Omental fat pad (tissue), 4 donors: Measurements from ENCODE around the gene PTPRF. TPM values are rescaled to one million over a fixed set of nuclear protein-coding genes. Genes with fewer than 3 reads are reported as not detected.
"Not testable (repeated sequence)": the region's sequence is repeated elsewhere in the genome, so short reads cannot be mapped to it uniquely, and the experiment has no call there.

Experiments used
- ATAC-seq: fragments of 150-250 bp; one replicate; pipeline ENCODE4 v1.9.1; 2016; ENCODE audit warnings: mild to moderate bottlenecking, moderate library complexity; ENCODE audit not compliant: low FRiP score
- DNase-seq: peaks from one replicate; pipeline ENCODE4 v3.0.0-alpha.2; 2019; ENCODE audit warnings: low spot score
- CTCF ChIP-seq, 3 donors: fragments of 450-650 bp; IDR thresholded peaks; one replicate each; pipeline ENCODE4 v1.5.1; 2016 to 2017; ENCODE audit warnings: antibody characterized with exemption in 3 of 3, mild to moderate bottlenecking in 3 of 3, moderate library complexity in 2 of 3
- total RNA-seq, 4 donors: library from RNA; depleted of rRNA; stranded (reverse); fragments of >200 nt; gene quantifications; one replicate each; pipeline ENCODE4 v1.1.0, GENCODE V29; 2016

PTPRF gene
- total RNA-seq, 4 donors from 2014 or later: 79.1 to 176 (median 139) TPM

- ATAC-seq (no peak), DNase-seq (no peak)
- no peak for TF ChIP-seq CTCF (IDR thresholded peaks at IDR 0.05)
These were observed 105.4 kb downstream of the PTPRF start for GRCh38 chr1:43636006-43636641.

- ATAC-seq (no peak), DNase-seq (no peak)
- no peak for TF ChIP-seq CTCF (IDR thresholded peaks at IDR 0.05)
These were observed 106.6 kb downstream of the PTPRF start for GRCh38 chr1:43637267-43637666.

GRCh38 chr1:43638381-43638780 lies 107.7 kb downstream of the PTPRF start:
- ATAC-seq, DNase-seq: not testable (repeated sequence)

GRCh38 chr1:43639976-43640794 lies 109.5 kb downstream of the PTPRF start:
- TF ChIP-seq CTCF (IDR thresholded peaks at IDR 0.05): no peak
- no peak for DNase-seq
- ATAC-seq: no peak

- TF ChIP-seq CTCF (IDR thresholded peaks at IDR 0.05): no peak
- ATAC-seq (no peak), DNase-seq (no peak)
These were observed 113.9 kb downstream of the PTPRF start for GRCh38 chr1:43644558-43644957.

GRCh38 chr1:43645461-43645860 lies 114.8 kb downstream of the PTPRF start:
- TF ChIP-seq CTCF (IDR thresholded peaks at IDR 0.05): no peak
- no peak for DNase-seq
- no peak for ATAC-seq

GRCh38 chr1:43647331-43647730 lies 116.6 kb downstream of the PTPRF start:
- ATAC-seq, DNase-seq: not testable (repeated sequence)

- ATAC-seq (no peak), DNase-seq (no peak)
- TF ChIP-seq CTCF (IDR thresholded peaks at IDR 0.05): no peak
These were observed 117.7 kb downstream of the PTPRF start for GRCh38 chr1:43648221-43648847.
